GM12892 (cell line): Measurements from ENCODE around the gene CD207.

ENCODE experiments used
- POLR2A ChIP-seq: IDR thresholded peaks from 2 replicates; pipeline ENCODE4 v1.6.1; 2011; ENCODE audit warnings: low read depth, low read length, control low read depth
- POLR2AphosphoS5 ChIP-seq: IDR thresholded peaks from 2 replicates; pipeline ENCODE4 v1.6.1; 2011; ENCODE audit warnings: low read depth, low read length, control low read depth

GRCh38 chr2:70873541-70873940 lies 37.9 kb upstream of the CD207 start:
- TF ChIP-seq POLR2A (no peak), POLR2AphosphoS5 (no peak)
